GM21526 (cell line): ENCODE results near the gene TANGO6.

Experiments used
- ATAC-seq: cut with Tn5 transposase; IDR thresholded peaks from one replicate; pipeline ENCODE4 v1.9.1; 2021; ENCODE audit warnings: moderate library complexity; ENCODE audit not compliant: unreplicated experiment, low FRiP score

Gene TANGO6

GRCh38 chr16:68907297-68907696 is 64.0 kb downstream of the TANGO6 start:
- no peak for ATAC-seq

- ATAC-seq = no peak
Observed at GRCh38 chr16:68907781-68908181, 64.5 kb downstream of the TANGO6 start.

GRCh38 chr16:68909099-68909733 is 65.9 kb downstream of the TANGO6 start:
- ATAC-seq = no peak

GRCh38 chr16:68910051-68910450 is 66.7 kb downstream of the TANGO6 start:
- ATAC-seq = no peak

- no peak for ATAC-seq
Observed at GRCh38 chr16:68915589-68915988, 72.3 kb downstream of the TANGO6 start.

DNA sequence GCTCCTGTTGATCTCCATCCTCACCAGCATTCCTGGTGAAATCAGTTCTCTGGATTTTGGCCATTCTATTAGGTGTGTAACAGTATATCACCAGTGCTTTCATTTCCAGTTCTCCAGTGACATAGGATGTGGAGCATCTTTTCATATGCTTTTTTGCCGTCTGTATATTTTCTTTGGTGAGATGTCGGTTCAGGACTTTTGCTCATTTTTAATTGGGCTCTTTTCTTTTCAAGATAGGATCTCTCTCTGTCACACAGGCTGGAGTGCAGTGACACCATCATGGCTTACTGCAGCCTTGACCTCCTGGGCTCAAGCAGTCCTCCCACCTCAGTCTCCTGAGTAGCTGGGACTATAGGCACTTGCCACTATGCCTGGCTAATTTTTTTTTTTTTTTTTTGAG is 74.2 kb downstream of the TANGO6 start:
- no peak for ATAC-seq

- ATAC-seq = no peak
Observed at GRCh38 chr16:68920349-68920748, 77.0 kb downstream of the TANGO6 start.

DNA sequence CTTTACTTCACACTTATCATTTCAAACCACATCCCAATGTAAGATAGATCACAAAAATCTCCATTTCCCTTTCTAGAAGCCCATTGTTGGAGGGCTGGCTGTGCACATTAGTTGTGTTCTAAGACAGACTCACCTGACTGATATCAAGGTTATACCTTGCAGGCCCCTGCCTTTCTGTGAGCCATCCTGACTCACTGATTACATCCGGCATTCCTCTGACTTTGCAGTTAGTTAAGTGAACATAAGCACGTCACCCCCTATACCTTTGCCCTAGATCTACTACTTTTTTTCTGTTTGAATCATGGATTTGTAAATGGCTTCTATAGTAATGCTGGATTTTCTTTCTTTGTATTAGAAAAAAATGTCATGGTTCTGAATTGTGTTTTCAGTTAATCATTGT is 78.3 kb downstream of the TANGO6 start:
- no peak for ATAC-seq

DNA sequence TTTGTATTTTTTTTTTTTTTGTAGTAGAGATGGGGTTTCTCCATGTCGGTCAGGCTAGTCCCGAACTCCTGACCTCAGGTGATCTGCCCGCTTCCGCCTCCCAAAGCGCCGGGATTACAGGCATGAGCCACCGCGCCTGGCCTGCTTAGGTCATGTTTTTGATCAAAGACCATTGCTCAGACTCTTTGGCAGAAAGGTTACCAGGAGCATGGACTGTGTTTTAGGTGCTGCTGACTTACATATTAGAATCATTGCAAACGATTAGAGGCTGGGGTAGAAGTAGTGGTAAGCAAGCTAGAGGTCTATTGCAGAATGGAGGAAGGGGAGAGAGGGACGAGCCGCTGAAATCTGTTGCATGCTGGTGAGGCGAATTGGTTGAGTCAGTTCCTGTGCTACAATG is 79.8 kb downstream of the TANGO6 start:
- ATAC-seq = no peak

DNA sequence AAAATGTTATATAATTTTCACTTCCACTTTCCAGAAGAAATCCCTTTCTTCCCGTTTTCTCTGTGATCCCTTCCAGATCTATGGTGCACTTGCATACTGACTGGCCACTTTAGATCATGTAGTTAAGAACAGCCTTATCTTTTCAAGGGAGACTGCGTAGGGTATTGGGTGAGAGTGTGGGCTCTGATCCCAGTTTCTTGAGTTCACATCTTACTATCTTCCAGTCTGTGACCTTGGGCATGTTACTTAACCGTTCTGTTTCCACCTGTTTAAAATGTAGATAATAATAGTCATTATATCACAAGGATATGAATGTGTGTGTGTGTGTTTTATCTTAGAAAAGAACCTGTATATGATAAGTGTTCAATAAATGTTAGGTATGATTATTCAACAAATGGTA is 83.7 kb downstream of the TANGO6 start:
- no peak for ATAC-seq

- ATAC-seq = no peak
Observed at GRCh38 chr16:68931196-68931595, 87.9 kb downstream of the TANGO6 start.

DNA sequence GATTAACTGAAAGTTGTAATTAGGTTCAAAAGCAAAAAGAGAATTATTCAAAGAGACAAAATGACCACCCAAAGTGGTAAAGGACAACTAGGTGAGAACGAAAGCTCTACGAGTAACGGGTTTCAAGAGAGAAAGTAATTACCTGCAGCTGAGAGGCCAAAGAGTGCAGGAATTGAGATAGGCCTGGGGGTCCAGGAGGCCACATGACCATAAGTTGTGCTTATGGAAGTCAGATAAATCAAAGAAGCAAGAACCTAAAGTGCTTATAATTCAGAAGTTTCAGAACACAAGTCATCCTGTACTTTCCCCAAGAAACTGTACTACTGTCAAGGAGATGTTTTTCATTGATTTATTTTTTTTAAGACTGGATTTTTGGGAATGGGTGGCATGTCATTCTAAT is 91.1 kb downstream of the TANGO6 start:
- no peak for ATAC-seq

DNA sequence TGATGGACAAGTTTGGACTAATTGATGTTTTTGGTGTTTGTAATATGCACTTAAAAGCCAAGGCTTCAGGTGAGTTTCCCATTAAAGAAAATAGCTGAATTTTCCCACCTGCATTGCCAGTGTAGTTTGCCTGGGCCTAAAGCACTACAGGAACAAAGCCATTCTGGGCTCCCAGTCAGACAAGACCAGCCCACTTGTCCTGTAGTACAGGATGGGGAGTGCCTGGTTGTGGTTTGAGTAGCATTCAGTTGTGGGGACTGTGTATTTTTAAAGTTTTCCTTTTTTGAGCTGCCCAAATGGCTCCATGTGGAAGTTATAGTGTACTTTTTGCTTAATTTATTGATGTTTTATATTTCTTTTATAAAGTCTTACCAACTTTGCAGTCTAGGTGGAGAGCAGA is 91.7 kb downstream of the TANGO6 start:
- ATAC-seq = no peak

GRCh38 chr16:68936736-68937631 is 93.7 kb downstream of the TANGO6 start:
- no peak for ATAC-seq

DNA sequence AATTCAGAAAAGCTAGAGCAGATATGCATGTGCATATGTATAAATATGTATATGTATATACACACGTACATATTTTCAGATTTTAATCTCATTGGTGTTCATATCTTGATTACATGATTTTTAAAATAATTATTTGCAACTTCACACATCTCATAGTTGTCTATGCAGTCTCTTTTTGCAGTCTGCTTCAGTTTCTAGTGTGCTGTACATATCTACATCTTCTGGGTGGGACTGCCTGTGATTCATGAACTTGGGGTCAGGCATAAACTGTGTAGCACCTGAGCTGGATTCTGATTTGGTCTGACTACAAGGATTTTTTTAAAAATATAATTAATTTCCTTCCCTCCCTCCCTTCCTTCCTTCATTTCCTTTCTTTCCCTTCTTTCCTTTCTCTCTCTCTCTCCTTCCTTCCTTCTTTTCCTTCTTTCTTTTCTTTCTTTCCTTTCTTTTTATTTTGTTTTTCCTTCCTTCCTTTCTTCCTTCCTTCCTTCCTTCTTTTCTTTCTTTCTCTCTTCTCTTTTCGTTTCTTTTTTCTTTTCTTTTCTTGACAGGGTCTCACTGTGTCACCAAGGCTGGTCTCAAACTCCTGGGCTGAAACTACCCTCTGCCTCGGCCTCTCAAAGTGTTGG is 96.5 kb downstream of the TANGO6 start:
- no peak for ATAC-seq

DNA sequence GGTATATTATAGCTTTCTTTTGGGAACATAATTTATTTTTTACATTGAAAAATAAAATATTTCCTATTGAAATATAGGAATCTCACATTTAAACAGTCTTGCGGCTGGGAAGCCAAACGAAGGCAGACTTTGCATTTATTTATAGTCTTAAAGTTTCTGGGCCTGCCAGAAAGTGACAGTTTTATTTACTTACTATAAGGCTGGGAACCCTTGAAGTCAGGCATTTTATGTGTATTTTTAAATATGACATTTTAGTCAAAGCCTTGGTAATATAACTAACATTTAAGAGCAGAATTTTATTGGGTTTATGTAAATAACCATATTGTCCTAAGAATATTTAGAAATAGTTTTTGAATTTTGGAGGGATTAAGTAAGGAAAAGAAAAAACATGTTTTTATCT is 97.5 kb downstream of the TANGO6 start:
- no peak for ATAC-seq

- no peak for ATAC-seq
Observed at GRCh38 chr16:68943961-68944360, 100.6 kb downstream of the TANGO6 start.

- no peak for ATAC-seq
Observed at GRCh38 chr16:68948230-68948910, 105.0 kb downstream of the TANGO6 start.

GRCh38 chr16:68951991-68952877 is 108.9 kb downstream of the TANGO6 start:
- ATAC-seq = no peak
